ENCODE measurements around the gene CTCF. TPM values are rescaled to one million over a fixed set of nuclear protein-coding genes. Genes with fewer than 3 reads are reported as not detected.
"Not testable (repeated sequence)": the region's sequence is repeated elsewhere in the genome, so short reads cannot be mapped to it uniquely, and the experiment has no call there.

Gene CTCF
- total RNA-seq, 1 experiment from 2014 or later: 30.3 TPM

GRCh38 chr16:67531247-67531646 is 31.1 kb upstream of the CTCF start:
- Histone ChIP-seq H3K27ac (ENCODE audit: low read length) (no peak overlapping the region), H3K4me3 (ENCODE audit: low read length) (no peak overlapping the region), H3K9me2 (replicated peaks; ENCODE audit: low read length) (no peaks in the 10 kb centered on the region), H3K27me3 (ENCODE audit: low read length) (no peaks in the 10 kb centered on the region), H3K9me3 (ENCODE audit: low read length) (no peaks in the 10 kb centered on the region), H3K36me3 (ENCODE audit: low read depth, low read length) (no peaks in the 10 kb centered on the region), H4K20me1 (ENCODE audit: low read length) (peaks cover 6% of the 10 kb centered on the region; the same call in 1 of the 2 replicates), H2AFZ (ENCODE audit: low read length) (no peak overlapping the region), H3K4me1 (ENCODE audit: insufficient read depth, low read length) (no peaks in the 10 kb centered on the region; the same call in 1 of the 2 replicates), H3K79me2 (ENCODE audit: low read length) (peaks cover 42% of the 10 kb centered on the region), H3F3A (ENCODE audit: low read length, unreplicated experiment) (no peaks in the 10 kb centered on the region), H3K4me2 (ENCODE audit: low read length) (no peak overlapping the region; the same call in 1 of the 2 replicates), H3K9ac (ENCODE audit: low read length) (no peak overlapping the region)
- ChIA-PET CTCF (no interaction called here), POLR2A (ENCODE audit: unreplicated experiment) (no interaction called here)
- no peak for TF ChIP-seq EZH2 (IDR thresholded peaks at IDR 0.05; ENCODE audit: low read length, unreplicated experiment)
- no peak for TF ChIP-seq CTCF (conservative IDR thresholded peaks at IDR 0.05; ENCODE audit: low read depth, low read length)
- no peak for TF ChIP-seq EZH2phosphoT487 (IDR thresholded peaks at IDR 0.05; ENCODE audit: borderline replicate concordance, low read length)
- no TSS peak for BruUV-seq (replicated peaks)
- DNase-seq (no peak), ATAC-seq (no peak)
- intact Hi-C loops (cut with micrococcal nuclease): no loop called here

GRCh38 chr16:67533024-67533560 is 29.2 kb upstream of the CTCF start:
- Histone ChIP-seq H3K4me3 (ENCODE audit: low read length) (no peak overlapping the region), H2AFZ (ENCODE audit: low read length) (no peak overlapping the region), H3K79me2 (ENCODE audit: low read length) (peaks cover 42% of the 10 kb centered on the region), H4K20me1 (ENCODE audit: low read length) (peaks cover 6% of the 10 kb centered on the region; the same call in 1 of the 2 replicates), H3K4me2 (ENCODE audit: low read length) (no peak overlapping the region), H3K4me1 (ENCODE audit: insufficient read depth, low read length) (no peaks in the 10 kb centered on the region; the same call in 1 of the 2 replicates), H3K27ac (ENCODE audit: low read length) (no peak overlapping the region), H3K9me2 (replicated peaks; ENCODE audit: low read length) (no peaks in the 10 kb centered on the region), H3F3A (ENCODE audit: low read length, unreplicated experiment) (no peaks in the 10 kb centered on the region), H3K9me3 (ENCODE audit: low read length) (no peaks in the 10 kb centered on the region), H3K9ac (ENCODE audit: low read length) (no peak overlapping the region), H3K36me3 (ENCODE audit: low read depth, low read length) (no peaks in the 10 kb centered on the region), H3K27me3 (ENCODE audit: low read length) (no peaks in the 10 kb centered on the region)
- POLR2A ChIA-PET (ENCODE audit: unreplicated experiment): interaction anchor here (0.6 kb wide), 1 partner anchor 274 kb away, joined by 3 read pairs; the partner anchor contains the start of gene TSNAXIP1
- TF ChIP-seq EZH2phosphoT487 (IDR thresholded peaks at IDR 0.05; ENCODE audit: borderline replicate concordance, low read length): no peak
- TF ChIP-seq EZH2 (IDR thresholded peaks at IDR 0.05; ENCODE audit: low read length, unreplicated experiment): no peak
- no peak for TF ChIP-seq CTCF (conservative IDR thresholded peaks at IDR 0.05; ENCODE audit: low read depth, low read length)
- no peak for DNase-seq
- no TSS peak for BruUV-seq (replicated peaks)
- CTCF ChIA-PET: no interaction called here
- no peak for ATAC-seq
- intact Hi-C loops (cut with micrococcal nuclease): no loop called here

GRCh38 chr16:67533987-67534386 is 28.3 kb upstream of the CTCF start:
- H3K4me3 ChIP-seq (ENCODE audit: low read length); H3K27me3 ChIP-seq (ENCODE audit: low read length); intact Hi-C loops (cut with micrococcal nuclease); DNase-seq; H3K36me3 ChIP-seq (ENCODE audit: low read depth, low read length); H3K27ac ChIP-seq (ENCODE audit: low read length); H3F3A ChIP-seq (ENCODE audit: low read length, unreplicated experiment); H4K20me1 ChIP-seq (ENCODE audit: low read length); H2AFZ ChIP-seq (ENCODE audit: low read length); H3K4me1 ChIP-seq (ENCODE audit: insufficient read depth, low read length); H3K4me2 ChIP-seq (ENCODE audit: low read length); CTCF ChIA-PET; BruUV-seq (replicated peaks); H3K9ac ChIP-seq (ENCODE audit: low read length); H3K9me2 ChIP-seq (replicated peaks; ENCODE audit: low read length); H3K9me3 ChIP-seq (ENCODE audit: low read length); ATAC-seq: not testable (repeated sequence)
- H3K79me2 ChIP-seq (ENCODE audit: low read length): peaks cover 42% of the 10 kb centered on the region
- POLR2A ChIA-PET (ENCODE audit: unreplicated experiment): interaction anchor here (0.6 to 1.1 kb wide), 2 partner anchors 21 to 273 kb away, joined by 3 read pairs; partner anchors contain the start of gene TSNAXIP1
